Panc1 (cell line): ENCODE data around the gene PRIMPOL. TPM values are rescaled to one million over a fixed set of nuclear protein-coding genes. Genes with fewer than 3 reads are reported as not detected.
"Not testable (repeated sequence)": the region's sequence is repeated elsewhere in the genome, so short reads cannot be mapped to it uniquely, and the experiment has no call there.

Experiments used
- ATAC-seq: fragments of 200-7000 bp; cut with Tn5 transposase; 2 replicates; pipeline ENCODE4 v1.9.1; 2020; ENCODE audit warnings: mild to moderate bottlenecking, moderate library complexity
- BruUV-seq: library from RNA; stranded (reverse); fragments of 400-500 nt; replicated peaks from 2 replicates; lab custom pipeline; 2021; lab: Mats Ljungman, UMichigan
- CTCF ChIA-PET: fragments of 300-600 bp; sonication (Branson Sonifier 250); formaldehyde crosslinking; loops from one replicate; lab custom pipeline; 2022; ENCODE audit warnings: antibody characterized with exemption; lab: Charles Lee
- POLR2A ChIA-PET: fragments of 300-600 bp; sonication (Branson Sonifier 250); formaldehyde crosslinking; loops from one replicate; lab custom pipeline; 2022; ENCODE audit warnings: antibody characterized with exemption; lab: Charles Lee
- DNase-seq: peaks from one replicate; pipeline ENCODE4 v3.0.0-alpha.2; 2010; ENCODE audit warnings: low read depth, low spot score
- H3K27ac ChIP-seq: 2 replicates; pipeline ENCODE4 v1.5.1; 2011; ENCODE audit warnings: mild to moderate bottlenecking, low read length, inconsistent platforms
- H3K27me3 ChIP-seq: fragments of 200-500 bp; sonication (Bioruptor generic); 2 replicates; pipeline ENCODE4 v1.6.0; 2014; ENCODE audit warnings: low read length, inconsistent platforms; ENCODE audit not compliant: control insufficient read depth, insufficient read depth
- H3K36me3 ChIP-seq: fragments of 200-500 bp; sonication (Bioruptor generic); 2 replicates; pipeline ENCODE4 v1.5.1; 2014; ENCODE audit warnings: inconsistent platforms, mild to moderate bottlenecking, low read length, moderate library complexity; ENCODE audit not compliant: control insufficient read depth, insufficient read depth
- H3K4me1 ChIP-seq: 2 replicates; pipeline ENCODE4 v1.5.1; 2011; ENCODE audit warnings: inconsistent platforms, mild to moderate bottlenecking, low read length, moderate library complexity; ENCODE audit not compliant: control insufficient read depth, insufficient read depth
- H3K4me3 ChIP-seq, 2 experiments: 2 replicates each; pipeline ENCODE4 v1.5.1; 2011 to 2012; ENCODE audit warnings: low read depth in 2 of 2, low read length in 2 of 2, mild to moderate bottlenecking in 2 of 2, inconsistent platforms in 1 of 2, moderate library complexity in 1 of 2
- H3K9me3 ChIP-seq: fragments of 200-500 bp; sonication (Bioruptor generic); 2 replicates; pipeline ENCODE4 v1.5.1; 2014; ENCODE audit warnings: low read depth, mild to moderate bottlenecking, inconsistent platforms, low read length, moderate library complexity; ENCODE audit not compliant: control insufficient read depth, insufficient read depth
- POLR2AphosphoS5 ChIP-seq: IDR thresholded peaks from 2 replicates; pipeline ENCODE4 v1.6.1; 2012; ENCODE audit warnings: mild to moderate bottlenecking, low read depth, low read length, moderate library complexity
- SIN3A ChIP-seq: IDR thresholded peaks from 2 replicates; pipeline ENCODE4 v1.6.1; 2012; ENCODE audit warnings: low read depth, mild to moderate bottlenecking, low read length, moderate library complexity, borderline replicate concordance; ENCODE audit not compliant: insufficient read depth
- TCF7L2 ChIP-seq: IDR thresholded peaks from 2 replicates; pipeline ENCODE4 v1.6.1; 2011; ENCODE audit warnings: mild to moderate bottlenecking, low read depth, low read length, inconsistent platforms
- in situ Hi-C: cut with HindIII; loops from 2 replicates; pipeline ENCODE4 v1.10.0; 2016; ENCODE audit warnings: low sequenced_read_pairs, low pct_unique_long_range_greater_than_20kb
- intact Hi-C: fragments of 100-400 bp; cut with micrococcal nuclease; formaldehyde crosslinking; loops from one replicate; pipeline ENCODE4 v1.10.0; 2022; ENCODE audit not compliant: unreplicated experiment
- total RNA-seq: library from RNA; stranded (reverse); gene quantifications from one replicate; pipeline ENCODE4 v1.2.1, GENCODE V29; 2021; ENCODE audit not compliant: unreplicated experiment
- TF ChIP-seq, protein P1 (sequence below), 2 experiments: IDR thresholded peaks; 2 replicates each; pipeline ENCODE4 v1.6.1; 2011 to 2012; ENCODE audit warnings: low read depth in 2 of 2, control low read depth in 1 of 2, low read length in 1 of 2, mild to moderate bottlenecking in 1 of 2, moderate library complexity in 1 of 2; ENCODE audit not compliant: insufficient read depth in 1 of 2
- TF ChIP-seq, protein P2 (sequence below): fragments of 450-650 bp; IDR thresholded peaks from 2 replicates; pipeline ENCODE4 v1.5.1; 2017; ENCODE audit warnings: mild to moderate bottlenecking

Gene PRIMPOL
- total RNA-seq, 1 experiment from 2014 or later: 11.7 TPM

DNA sequence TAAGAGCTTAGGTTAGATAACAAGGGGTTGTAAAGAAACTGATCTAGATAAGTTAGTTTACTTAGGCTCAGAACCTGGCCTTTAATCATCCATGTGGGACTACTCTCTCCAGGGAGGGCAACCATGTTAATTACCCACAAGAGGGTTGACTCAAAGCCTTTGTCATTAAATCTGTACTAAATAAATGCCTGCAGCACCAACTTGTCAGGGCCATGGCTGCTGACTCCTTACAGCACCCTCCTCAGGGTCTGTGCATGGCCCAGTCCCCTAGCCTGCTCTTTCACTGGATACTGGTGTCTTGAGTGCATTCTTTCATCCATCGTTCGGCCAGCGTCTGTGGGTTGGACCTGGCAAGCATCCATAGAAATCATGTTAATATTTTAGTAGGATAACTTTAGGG is 35.0 kb upstream of the PRIMPOL start:
- in situ Hi-C loops (no loop called here), intact Hi-C loops (loop anchor here (10.0 kb wide), 1 partner anchor 60 kb away; no protein-coding TSS in a partner anchor)
- DNase-seq (no peak), ATAC-seq (no peak)
- POLR2A ChIA-PET: no interaction called here
- H3K9me3 ChIP-seq: no peaks in the 10 kb centered on the region
- H3K4me1 ChIP-seq: no peaks in the 10 kb centered on the region
- no peak overlapping the region for H3K4me3 ChIP-seq
- CTCF ChIA-PET: no interaction called here
- H3K36me3 ChIP-seq: no peaks in the 10 kb centered on the region
- H3K27me3 ChIP-seq: no peaks in the 10 kb centered on the region
- BruUV-seq: no TSS peak
- no peak for TF ChIP-seq POLR2AphosphoS5
- TF ChIP-seq, protein P1, sequence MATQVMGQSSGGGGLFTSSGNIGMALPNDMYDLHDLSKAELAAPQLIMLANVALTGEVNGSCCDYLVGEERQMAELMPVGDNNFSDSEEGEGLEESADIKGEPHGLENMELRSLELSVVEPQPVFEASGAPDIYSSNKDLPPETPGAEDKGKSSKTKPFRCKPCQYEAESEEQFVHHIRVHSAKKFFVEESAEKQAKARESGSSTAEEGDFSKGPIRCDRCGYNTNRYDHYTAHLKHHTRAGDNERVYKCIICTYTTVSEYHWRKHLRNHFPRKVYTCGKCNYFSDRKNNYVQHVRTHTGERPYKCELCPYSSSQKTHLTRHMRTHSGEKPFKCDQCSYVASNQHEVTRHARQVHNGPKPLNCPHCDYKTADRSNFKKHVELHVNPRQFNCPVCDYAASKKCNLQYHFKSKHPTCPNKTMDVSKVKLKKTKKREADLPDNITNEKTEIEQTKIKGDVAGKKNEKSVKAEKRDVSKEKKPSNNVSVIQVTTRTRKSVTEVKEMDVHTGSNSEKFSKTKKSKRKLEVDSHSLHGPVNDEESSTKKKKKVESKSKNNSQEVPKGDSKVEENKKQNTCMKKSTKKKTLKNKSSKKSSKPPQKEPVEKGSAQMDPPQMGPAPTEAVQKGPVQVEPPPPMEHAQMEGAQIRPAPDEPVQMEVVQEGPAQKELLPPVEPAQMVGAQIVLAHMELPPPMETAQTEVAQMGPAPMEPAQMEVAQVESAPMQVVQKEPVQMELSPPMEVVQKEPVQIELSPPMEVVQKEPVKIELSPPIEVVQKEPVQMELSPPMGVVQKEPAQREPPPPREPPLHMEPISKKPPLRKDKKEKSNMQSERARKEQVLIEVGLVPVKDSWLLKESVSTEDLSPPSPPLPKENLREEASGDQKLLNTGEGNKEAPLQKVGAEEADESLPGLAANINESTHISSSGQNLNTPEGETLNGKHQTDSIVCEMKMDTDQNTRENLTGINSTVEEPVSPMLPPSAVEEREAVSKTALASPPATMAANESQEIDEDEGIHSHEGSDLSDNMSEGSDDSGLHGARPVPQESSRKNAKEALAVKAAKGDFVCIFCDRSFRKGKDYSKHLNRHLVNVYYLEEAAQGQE (IDR thresholded peaks at IDR 0.05; ENCODE audit: insufficient read depth in 1 of 2, low read depth in 2 of 2, low read length in 1 of 2): no peak
- TF ChIP-seq TCF7L2: no peak
- H3K27ac ChIP-seq: no peak overlapping the region

DNA sequence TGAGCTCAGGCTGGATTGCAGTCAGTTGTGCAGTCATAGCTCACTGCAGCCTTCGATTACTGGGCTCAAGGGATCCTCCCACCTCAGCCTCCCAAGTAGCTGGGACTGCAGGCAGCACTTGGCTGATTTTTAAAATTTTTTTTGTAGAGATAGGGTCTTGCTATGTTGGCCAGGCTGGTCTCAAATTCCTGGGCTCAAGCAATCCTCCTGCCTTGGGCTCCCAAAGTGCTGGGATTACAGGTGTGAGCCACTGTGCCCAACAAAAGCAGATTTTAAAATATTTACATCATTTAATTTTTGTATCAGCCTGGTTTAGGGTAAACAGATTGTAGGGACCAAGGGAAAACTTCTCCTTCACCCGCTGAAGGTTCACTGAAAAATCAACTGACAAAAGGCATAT is 33.4 kb upstream of the PRIMPOL start:
- ATAC-seq, H3K4me3 ChIP-seq, BruUV-seq, H3K4me1 ChIP-seq, DNase-seq, CTCF ChIA-PET, in situ Hi-C loops, H3K27ac ChIP-seq, H3K36me3 ChIP-seq, POLR2A ChIA-PET, H3K27me3 ChIP-seq, H3K9me3 ChIP-seq: not testable (repeated sequence)
- intact Hi-C loops: loop anchor here (10.0 kb wide), 1 partner anchor 61 kb away; no protein-coding TSS in a partner anchor

DNA sequence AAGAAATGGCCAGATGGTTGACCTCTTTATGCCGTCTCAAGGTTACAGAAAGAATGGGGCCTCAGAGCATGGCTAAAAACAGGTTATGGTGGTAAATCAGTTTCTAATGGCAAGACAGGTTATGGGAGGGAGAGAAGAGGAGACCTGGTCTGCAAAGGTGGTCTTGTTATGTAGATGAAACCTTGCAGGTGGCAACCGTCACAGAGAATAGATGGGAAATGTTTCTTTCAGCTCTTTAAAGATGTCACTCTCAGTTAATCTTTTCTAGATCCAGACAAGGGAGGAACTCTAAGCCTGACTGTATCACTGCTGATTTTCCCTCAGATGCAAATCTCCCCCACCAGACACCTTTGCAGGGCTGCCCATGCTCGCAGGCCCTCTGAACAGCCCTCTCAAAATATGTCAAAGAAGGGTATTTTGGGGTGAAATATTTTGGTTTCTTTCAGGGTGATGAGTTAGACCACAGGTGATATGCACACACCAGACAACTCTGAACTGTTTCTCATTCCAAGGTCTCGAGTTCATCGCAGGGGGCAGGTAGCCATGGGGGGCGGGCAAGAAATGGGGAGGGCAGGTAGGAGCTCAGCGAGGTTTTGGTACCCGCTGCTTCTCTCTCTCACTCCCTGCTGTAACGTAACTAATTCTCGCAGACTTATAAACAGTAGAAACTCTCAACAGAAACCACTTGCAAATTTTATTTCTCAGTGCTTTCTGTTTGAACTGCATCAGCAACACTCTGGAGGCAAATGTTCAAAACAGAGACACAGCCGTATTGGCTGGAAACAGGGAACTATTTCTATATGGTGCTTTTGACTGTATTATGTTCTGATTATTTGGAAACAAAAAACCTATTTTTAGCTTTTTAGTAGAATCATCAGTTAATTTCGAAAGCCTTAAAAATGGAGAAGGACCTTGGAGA is 32.6 kb upstream of the PRIMPOL start:
- intact Hi-C loops (loop anchor here (10.0 kb wide), 1 partner anchor 62 kb away; no protein-coding TSS in a partner anchor), in situ Hi-C loops (no loop called here)
- TF ChIP-seq, protein P1 (IDR thresholded peaks at IDR 0.05; ENCODE audit: insufficient read depth in 1 of 2, low read depth in 2 of 2, low read length in 1 of 2): no peak
- TF ChIP-seq, protein P2, sequence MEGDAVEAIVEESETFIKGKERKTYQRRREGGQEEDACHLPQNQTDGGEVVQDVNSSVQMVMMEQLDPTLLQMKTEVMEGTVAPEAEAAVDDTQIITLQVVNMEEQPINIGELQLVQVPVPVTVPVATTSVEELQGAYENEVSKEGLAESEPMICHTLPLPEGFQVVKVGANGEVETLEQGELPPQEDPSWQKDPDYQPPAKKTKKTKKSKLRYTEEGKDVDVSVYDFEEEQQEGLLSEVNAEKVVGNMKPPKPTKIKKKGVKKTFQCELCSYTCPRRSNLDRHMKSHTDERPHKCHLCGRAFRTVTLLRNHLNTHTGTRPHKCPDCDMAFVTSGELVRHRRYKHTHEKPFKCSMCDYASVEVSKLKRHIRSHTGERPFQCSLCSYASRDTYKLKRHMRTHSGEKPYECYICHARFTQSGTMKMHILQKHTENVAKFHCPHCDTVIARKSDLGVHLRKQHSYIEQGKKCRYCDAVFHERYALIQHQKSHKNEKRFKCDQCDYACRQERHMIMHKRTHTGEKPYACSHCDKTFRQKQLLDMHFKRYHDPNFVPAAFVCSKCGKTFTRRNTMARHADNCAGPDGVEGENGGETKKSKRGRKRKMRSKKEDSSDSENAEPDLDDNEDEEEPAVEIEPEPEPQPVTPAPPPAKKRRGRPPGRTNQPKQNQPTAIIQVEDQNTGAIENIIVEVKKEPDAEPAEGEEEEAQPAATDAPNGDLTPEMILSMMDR: no peak
- TF ChIP-seq TCF7L2 (no peak), SIN3A (no peak), POLR2AphosphoS5 (no peak)
- Histone ChIP-seq H3K36me3 (no peaks in the 10 kb centered on the region), H3K27ac (no peak overlapping the region), H3K9me3 (no peaks in the 10 kb centered on the region), H3K4me1 (no peaks in the 10 kb centered on the region), H3K4me3 (no peak overlapping the region), H3K27me3 (no peaks in the 10 kb centered on the region)
- no peak for DNase-seq
- no TSS peak for BruUV-seq
- POLR2A ChIA-PET: no interaction called here
- no peak for ATAC-seq
- CTCF ChIA-PET: no interaction called here
